Suprapubic skin (tissue), 3 donors: Measurements from ENCODE around the gene AGAP4.

Experiments used
- CTCF ChIP-seq, 2 donors: fragments of 200-600 bp in 1 of 2; fragments of 450-650 bp in 1 of 2; sonication (generic) in 1 of 2; IDR thresholded peaks; one replicate each; pipeline ENCODE4 v1.5.1; 2016 to 2019; ENCODE audit warnings: antibody characterized with exemption in 2 of 2, mild to moderate bottlenecking in 1 of 2, moderate library complexity in 1 of 2
- EP300 ChIP-seq: sonication (generic); formaldehyde crosslinking; IDR thresholded peaks from one replicate; pipeline ENCODE4 v1.6.1; 2017; ENCODE audit warnings: antibody characterized with exemption
- POLR2A ChIP-seq, 2 donors: fragments of 450-650 bp; IDR thresholded peaks; one replicate each; pipeline ENCODE4 v1.6.1; 2017; ENCODE audit warnings: antibody characterized with exemption in 2 of 2, mild to moderate bottlenecking in 2 of 2, moderate library complexity in 2 of 2

GRCh38 chr10:45819552-45819951 lies 27.7 kb downstream of the AGAP4 start:
- TF ChIP-seq CTCF (IDR thresholded peaks at IDR 0.05) (no peak), EP300 (no peak), POLR2A (IDR thresholded peaks at IDR 0.05) (no peak)
